HG03571 (cell line): ENCODE measurements around the gene ZNF419.
A peak's percentile ranks its signal among the peaks of the same experiment; 100 is the strongest.
"Not testable (repeated sequence)": the region's sequence is repeated elsewhere in the genome, so short reads cannot be mapped to it uniquely, and the experiment has no call there.

Source experiments
- ATAC-seq: cut with Tn5 transposase; IDR thresholded peaks from one replicate; pipeline ENCODE4 v1.9.1; 2021; ENCODE audit not compliant: unreplicated experiment

Gene ZNF419

GRCh38 chr19:57487477-57488298 is at the start of gene ZNF419:
Gene ZNF419 (plus strand): TSS chr19:57487750. CDS start chr19:57487951, 201 bp downstream.
- ATAC-seq: peak; percentile 90

GRCh38 chr19:57437931-57438330 is 49.6 kb upstream of the ZNF419 start:
- no peak for ATAC-seq

- ATAC-seq: no peak
These were observed 48.6 kb upstream of the ZNF419 start for GRCh38 chr19:57438925-57439324.

GRCh38 chr19:57441979-57442752 is 45.4 kb upstream of the ZNF419 start:
- ATAC-seq: no peak

- ATAC-seq: no peak
These were observed 44.3 kb upstream of the ZNF419 start for GRCh38 chr19:57443121-57443696.

GRCh38 chr19:57452307-57452706 is 35.2 kb upstream of the ZNF419 start:
- ATAC-seq: no peak

GRCh38 chr19:57465680-57466381 is 21.7 kb upstream of the ZNF419 start:
- no peak for ATAC-seq

GRCh38 chr19:57466489-57466888 is 21.1 kb upstream of the ZNF419 start:
- no peak for ATAC-seq

- no peak for ATAC-seq
These were observed 13.9 kb upstream of the ZNF419 start for GRCh38 chr19:57473646-57474045.

GRCh38 chr19:57477191-57478008 is 10.2 kb upstream of the ZNF419 start, which contains the start of gene ZNF772:
Gene ZNF772 (minus strand): TSS chr19:57477566. CDS start chr19:57477309, 257 bp downstream.
- ATAC-seq: peak; percentile 94

- ATAC-seq: not testable (repeated sequence)
These were observed 722 bp downstream of the ZNF419 start for GRCh38 chr19:57488299-57488644.

GRCh38 chr19:57499332-57499679 is 11.8 kb downstream of the ZNF419 start:
- not testable (repeated sequence) for ATAC-seq

GRCh38 chr19:57499680-57500395 is 12.3 kb downstream of the ZNF419 start, which contains the start of gene ZNF773:
Gene ZNF773 (plus strand): TSS chr19:57499938. CDS start chr19:57500081, 143 bp downstream.
- ATAC-seq: peak; percentile 98

GRCh38 chr19:57500400-57500799 is 12.8 kb downstream of the ZNF419 start:
- not testable (repeated sequence) for ATAC-seq

GRCh38 chr19:57506163-57506562 is 18.6 kb downstream of the ZNF419 start:
- ATAC-seq: no peak

GRCh38 chr19:57511484-57511883 is 23.9 kb downstream of the ZNF419 start:
- ATAC-seq: no peak

- no peak for ATAC-seq
These were observed 25.3 kb downstream of the ZNF419 start for GRCh38 chr19:57512845-57513244.

GRCh38 chr19:57515255-57515654 is 27.7 kb downstream of the ZNF419 start:
- ATAC-seq: no peak

GRCh38 chr19:57518021-57518420 is 30.5 kb downstream of the ZNF419 start:
- not testable (repeated sequence) for ATAC-seq
